ENCODE results near the gene GMDS. TPM values are rescaled to one million over a fixed set of nuclear protein-coding genes. Genes with fewer than 3 reads are reported as not detected.
A peak's percentile ranks its signal among the peaks of the same experiment; 100 is the strongest.

Gene GMDS
- total RNA-seq, 1 donor from 2014 or later, result 27.0 TPM

GRCh38 chr6:1641343-1641885 is 604.0 kb downstream of the GMDS start:
- no peak for TF ChIP-seq CTCF (IDR thresholded peaks at IDR 0.05; ENCODE audit: insufficient read depth, low read length, poor library complexity, severe bottlenecking)
- no peaks in the 10 kb centered on the region for H3K27me3 ChIP-seq (ENCODE audit: control insufficient read depth, insufficient read depth, low read length)
- H3K36me3 ChIP-seq (ENCODE audit: control insufficient read depth, insufficient read depth, low read length), result no peaks in the 10 kb centered on the region
- H3K4me3 ChIP-seq (ENCODE audit: low read depth, low read length), result no peak overlapping the region
- DNase-seq (ENCODE audit: low read depth), result no peak

- no peak for TF ChIP-seq CTCF (IDR thresholded peaks at IDR 0.05; ENCODE audit: insufficient read depth, low read length, poor library complexity, severe bottlenecking)
- Histone ChIP-seq H3K27me3 (ENCODE audit: control insufficient read depth, insufficient read depth, low read length) (no peaks in the 10 kb centered on the region), H3K4me3 (ENCODE audit: low read depth, low read length) (no peak overlapping the region), H3K36me3 (ENCODE audit: control insufficient read depth, insufficient read depth, low read length) (no peaks in the 10 kb centered on the region)
- DNase-seq (ENCODE audit: low read depth), result no peak
Measured at GRCh38 chr6:1640476-1640875, 604.9 kb downstream of the GMDS start.

- DNase-seq (ENCODE audit: low read depth), result no peak
Measured at GRCh38 chr6:1639430-1639829, 606.0 kb downstream of the GMDS start.

GRCh38 chr6:1636971-1637871 is 608.2 kb downstream of the GMDS start:
- no peaks in the 10 kb centered on the region for H3K36me3 ChIP-seq (ENCODE audit: control insufficient read depth, insufficient read depth, low read length)
- peak; percentile 68 for DNase-seq (ENCODE audit: low read depth)
- H3K27me3 ChIP-seq (ENCODE audit: control insufficient read depth, insufficient read depth, low read length), result no peaks in the 10 kb centered on the region
- TF ChIP-seq CTCF (IDR thresholded peaks at IDR 0.05; ENCODE audit: insufficient read depth, low read length, poor library complexity, severe bottlenecking), result no peak
- H3K4me3 ChIP-seq (ENCODE audit: low read depth, low read length), result no peak overlapping the region

More at GRCh38 chr6:1639430-1639829, 606.0 kb downstream of the GMDS start:
- H3K36me3 ChIP-seq (ENCODE audit: control insufficient read depth, insufficient read depth, low read length), result no peaks in the 10 kb centered on the region
- H3K4me3 ChIP-seq (ENCODE audit: low read depth, low read length), result no peak overlapping the region
- TF ChIP-seq CTCF (IDR thresholded peaks at IDR 0.05; ENCODE audit: insufficient read depth, low read length, poor library complexity, severe bottlenecking), result no peak
- no peaks in the 10 kb centered on the region for H3K27me3 ChIP-seq (ENCODE audit: control insufficient read depth, insufficient read depth, low read length)

GRCh38 chr6:1636272-1636825 is 609.1 kb downstream of the GMDS start:
- Histone ChIP-seq H3K36me3 (ENCODE audit: control insufficient read depth, insufficient read depth, low read length) (no peaks in the 10 kb centered on the region), H3K27me3 (ENCODE audit: control insufficient read depth, insufficient read depth, low read length) (no peaks in the 10 kb centered on the region), H3K4me3 (ENCODE audit: low read depth, low read length) (no peak overlapping the region)
- TF ChIP-seq CTCF (IDR thresholded peaks at IDR 0.05; ENCODE audit: insufficient read depth, low read length, poor library complexity, severe bottlenecking), result no peak
- DNase-seq (ENCODE audit: low read depth), result no peak

Data from kidney epithelial cell (primary cell).